HG02610 (cell line): Measurements from ENCODE around the gene SHMT2.

Source experiments
- ATAC-seq: cut with Tn5 transposase; IDR thresholded peaks from one replicate; pipeline ENCODE4 v1.9.1; 2021; ENCODE audit warnings: mild to moderate bottlenecking, moderate library complexity; ENCODE audit not compliant: unreplicated experiment

The SHMT2 gene

GRCh38 chr12:57229634-57230380, at the start of gene SHMT2:
Gene SHMT2, plus strand, starts transcription at chr12:57229711. Its CDS starts 68 bp downstream, at chr12:57229779.
- no peak for ATAC-seq

GRCh38 chr12:57180321-57180989, 49.1 kb upstream of the SHMT2 start:
- no peak for ATAC-seq

GRCh38 chr12:57181072-57181471, 48.4 kb upstream of the SHMT2 start:
- ATAC-seq: no peak

GRCh38 chr12:57181561-57182155, 47.9 kb upstream of the SHMT2 start:
- ATAC-seq: no peak

- peak; percentile 83 for ATAC-seq
Observed at GRCh38 chr12:57182918-57183575, 46.5 kb upstream of the SHMT2 start.

DNA sequence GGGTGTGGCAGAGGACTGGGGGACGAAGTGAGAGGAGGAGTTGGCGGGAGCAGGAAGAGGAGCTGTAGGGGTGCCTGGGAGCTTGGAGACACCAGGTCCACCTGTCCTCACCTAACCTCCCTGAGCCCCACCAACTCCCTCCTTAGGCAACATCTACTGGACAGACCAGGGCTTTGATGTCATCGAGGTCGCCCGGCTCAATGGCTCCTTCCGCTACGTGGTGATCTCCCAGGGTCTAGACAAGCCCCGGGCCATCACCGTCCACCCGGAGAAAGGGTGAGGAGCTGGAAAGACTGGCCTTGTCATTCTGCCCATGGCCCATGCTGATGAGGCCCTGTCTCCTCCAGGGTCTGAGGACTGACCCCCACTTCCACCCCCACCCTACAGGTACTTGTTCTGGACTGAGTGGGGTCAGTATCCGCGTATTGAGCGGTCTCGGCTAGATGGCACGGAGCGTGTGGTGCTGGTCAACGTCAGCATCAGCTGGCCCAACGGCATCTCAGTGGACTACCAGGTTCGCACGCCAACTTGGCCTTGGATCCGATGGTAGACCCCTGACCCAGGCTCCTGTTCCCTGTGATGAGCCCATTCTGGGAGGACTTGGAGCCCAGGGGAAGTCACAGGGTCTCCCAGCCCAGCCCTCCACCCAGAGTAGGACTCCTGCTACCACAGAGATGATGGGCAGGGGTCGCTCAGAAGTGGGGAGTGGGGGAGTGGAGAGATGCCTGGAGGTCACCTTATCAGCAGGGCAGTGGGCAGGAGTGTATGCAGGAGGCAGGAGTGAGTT, 45.4 kb upstream of the SHMT2 start:
- no peak for ATAC-seq

- no peak for ATAC-seq
Observed at GRCh38 chr12:57185403-57185802, 44.1 kb upstream of the SHMT2 start.

GRCh38 chr12:57185906-57186508, 43.5 kb upstream of the SHMT2 start:
- ATAC-seq: no peak

DNA sequence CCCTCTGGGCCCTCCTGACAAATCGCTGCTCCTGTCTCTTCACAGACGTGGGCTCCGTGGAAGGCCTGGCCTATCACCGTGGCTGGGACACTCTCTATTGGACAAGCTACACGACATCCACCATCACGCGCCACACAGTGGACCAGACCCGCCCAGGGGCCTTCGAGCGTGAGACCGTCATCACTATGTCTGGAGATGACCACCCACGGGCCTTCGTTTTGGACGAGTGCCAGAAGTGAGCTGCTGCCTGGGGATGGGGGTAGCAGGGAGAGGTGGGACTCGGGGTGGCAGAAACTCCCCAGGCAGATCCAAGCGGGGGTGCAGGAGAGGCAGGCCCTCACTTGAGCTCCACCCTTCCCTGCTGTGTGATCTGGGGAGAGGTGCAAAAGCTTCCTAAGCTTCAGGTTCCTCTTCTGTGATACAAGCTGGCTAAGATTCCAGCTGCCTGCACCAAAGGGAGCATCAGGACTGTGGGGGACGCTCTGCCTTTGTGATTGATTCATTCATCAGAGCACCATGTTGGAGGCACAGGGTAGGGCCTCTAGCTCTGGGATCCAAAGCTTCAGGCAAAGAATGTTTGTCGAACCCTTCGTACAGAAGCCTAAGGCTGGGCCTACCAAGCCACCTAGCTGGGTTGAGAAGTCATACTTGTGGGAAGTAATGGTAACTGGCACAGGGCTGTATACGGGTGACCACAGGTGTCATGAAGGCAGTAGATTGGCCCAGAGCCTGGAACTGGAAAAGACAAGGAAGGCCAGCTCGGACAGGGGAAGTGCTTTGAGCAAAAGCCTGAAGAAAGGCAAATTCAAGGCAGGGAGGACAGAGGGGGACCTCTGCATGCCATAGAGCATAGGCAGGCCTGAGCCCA, 42.1 kb upstream of the SHMT2 start:
- no peak for ATAC-seq

DNA sequence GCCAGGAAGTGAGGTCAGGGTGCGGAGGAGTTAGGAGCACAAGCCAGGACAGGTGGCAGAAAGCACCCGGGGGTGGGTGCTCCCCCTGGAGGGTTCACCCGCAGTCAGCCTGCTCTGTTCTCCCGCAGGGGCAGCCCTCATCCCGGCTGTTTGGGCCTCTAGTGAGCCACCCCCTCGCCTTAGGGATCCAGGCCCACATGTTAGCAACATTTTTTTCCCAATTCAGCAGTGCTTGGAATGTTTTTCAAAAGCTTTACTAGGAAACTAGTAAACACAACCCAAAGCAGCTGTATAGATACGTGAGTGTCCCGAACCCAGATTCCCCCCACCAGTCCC, 41.5 kb upstream of the SHMT2 start:
- no peak for ATAC-seq

GRCh38 chr12:57190037-57190436, 39.5 kb upstream of the SHMT2 start:
- no peak for ATAC-seq

DNA sequence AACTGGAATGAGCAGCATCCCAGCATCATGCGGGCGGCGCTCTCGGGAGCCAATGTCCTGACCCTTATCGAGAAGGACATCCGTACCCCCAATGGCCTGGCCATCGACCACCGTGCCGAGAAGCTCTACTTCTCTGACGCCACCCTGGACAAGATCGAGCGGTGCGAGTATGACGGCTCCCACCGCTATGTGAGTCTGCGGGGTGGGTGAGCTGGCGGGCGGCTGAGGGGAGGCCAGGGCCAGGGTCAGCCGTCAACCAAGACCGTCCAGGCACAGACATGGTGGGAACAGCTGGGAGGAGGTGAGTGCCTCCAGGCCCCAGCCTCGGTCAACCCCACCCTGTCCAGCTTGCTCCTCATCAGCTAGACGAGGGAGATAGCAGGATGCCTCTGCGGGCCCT, 38.7 kb upstream of the SHMT2 start:
- ATAC-seq: no peak

DNA sequence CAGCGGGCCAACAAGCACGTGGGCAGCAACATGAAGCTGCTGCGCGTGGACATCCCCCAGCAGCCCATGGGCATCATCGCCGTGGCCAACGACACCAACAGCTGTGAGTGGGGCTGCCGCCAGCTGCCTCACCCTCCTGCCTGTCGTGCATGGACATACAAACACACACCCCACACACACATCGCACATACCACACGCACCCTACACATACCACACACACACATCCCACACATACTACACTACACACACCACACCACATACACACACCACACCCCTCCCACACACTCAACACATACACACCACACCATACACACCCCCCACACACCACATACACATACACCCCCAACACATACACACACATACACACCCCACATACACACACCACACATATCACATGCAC, 38.1 kb upstream of the SHMT2 start:
- no peak for ATAC-seq

GRCh38 chr12:57192920-57193319, 36.6 kb upstream of the SHMT2 start:
- ATAC-seq: no peak

DNA sequence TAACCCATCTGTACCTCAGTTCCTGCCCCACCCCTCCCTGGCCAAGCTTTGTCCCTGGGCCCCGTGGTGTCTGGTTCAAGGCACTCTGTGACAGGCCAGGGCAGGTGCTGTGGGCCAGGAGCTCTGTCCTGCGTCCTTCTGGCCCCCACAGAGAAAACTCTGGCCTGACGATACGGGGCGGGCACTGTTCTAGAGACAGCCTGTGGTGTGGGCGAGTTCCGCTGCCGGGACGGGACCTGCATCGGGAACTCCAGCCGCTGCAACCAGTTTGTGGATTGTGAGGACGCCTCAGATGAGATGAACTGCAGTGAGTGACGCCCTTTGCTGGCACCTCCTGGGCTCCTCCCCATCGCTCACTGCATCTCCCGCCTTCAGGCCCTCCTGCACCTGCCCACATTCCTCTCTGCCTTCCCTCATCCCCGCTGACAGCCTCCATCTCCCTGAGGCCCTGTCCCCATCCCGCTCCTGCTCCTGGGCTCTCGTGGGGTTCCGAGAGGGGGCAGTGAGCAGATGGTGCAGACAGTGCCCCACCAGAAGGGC, 35.7 kb upstream of the SHMT2 start:
- no peak for ATAC-seq

- no peak for ATAC-seq
Observed at GRCh38 chr12:57194253-57194652, 35.3 kb upstream of the SHMT2 start.

- ATAC-seq: no peak
Observed at GRCh38 chr12:57195186-57195585, 34.3 kb upstream of the SHMT2 start.

DNA sequence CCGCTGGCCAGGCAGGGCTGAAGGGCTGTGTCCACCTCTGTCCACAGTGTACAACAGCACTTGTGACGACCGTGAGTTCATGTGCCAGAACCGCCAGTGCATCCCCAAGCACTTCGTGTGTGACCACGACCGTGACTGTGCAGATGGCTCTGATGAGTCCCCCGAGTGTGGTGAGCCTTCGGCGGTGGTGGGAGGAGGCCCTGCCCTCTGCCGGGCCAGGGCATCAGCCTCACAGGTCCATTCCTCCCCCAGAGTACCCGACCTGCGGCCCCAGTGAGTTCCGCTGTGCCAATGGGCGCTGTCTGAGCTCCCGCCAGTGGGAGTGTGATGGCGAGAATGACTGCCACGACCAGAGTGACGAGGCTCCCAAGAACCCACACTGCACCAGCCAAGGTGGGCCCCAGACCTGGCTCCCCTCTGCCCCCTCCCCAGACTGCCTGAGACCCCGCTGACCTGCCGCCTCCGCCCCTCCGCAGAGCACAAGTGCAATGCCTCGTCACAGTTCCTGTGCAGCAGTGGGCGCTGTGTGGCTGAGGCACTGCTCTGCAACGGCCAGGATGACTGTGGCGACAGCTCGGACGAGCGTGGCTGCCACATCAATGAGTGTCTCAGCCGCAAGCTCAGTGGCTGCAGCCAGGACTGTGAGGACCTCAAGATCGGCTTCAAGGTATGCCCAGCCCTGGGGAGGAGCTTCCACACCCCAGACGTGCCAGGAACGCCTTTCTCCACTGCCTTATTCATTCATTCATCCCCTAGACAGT, 33.7 kb upstream of the SHMT2 start:
- ATAC-seq: no peak

DNA sequence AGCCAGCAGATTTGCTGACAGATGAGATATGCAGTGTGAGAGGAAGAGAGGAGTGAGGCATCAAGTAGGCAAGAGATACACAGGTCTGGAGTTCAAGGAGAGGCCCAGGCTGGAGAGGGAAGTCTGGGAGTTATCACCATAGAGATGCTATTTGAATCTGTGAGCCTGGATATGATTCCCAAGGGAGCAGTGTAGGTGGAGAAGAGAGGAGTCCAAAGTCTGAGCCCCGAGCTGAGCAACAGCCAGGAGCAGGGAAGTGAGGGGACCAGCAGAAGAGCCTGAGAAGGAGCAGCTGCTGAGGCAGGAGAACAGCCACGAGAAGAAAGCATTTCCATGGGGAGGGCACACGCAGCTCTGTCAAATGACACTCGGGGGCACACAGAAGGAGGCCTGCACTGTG, 33.1 kb upstream of the SHMT2 start:
- no peak for ATAC-seq
